Measurements from ENCODE around the gene NHP2.

Gene NHP2

GRCh38 chr5:178113141-178113787 is 40.4 kb downstream of the NHP2 start, which contains the start of gene N4BP3:
N4BP3 (plus strand) TSS chr5:178113532; CDS start chr5:178119584, 6,052 bp downstream.
- peak; percentile 51 for DNase-seq

- DNase-seq: no peak
Observed at GRCh38 chr5:178112545-178112944, 41.1 kb downstream of the NHP2 start.

GRCh38 chr5:178111925-178112324 is 41.8 kb downstream of the NHP2 start:
- peak; percentile 19 for DNase-seq

- DNase-seq: no peak
Observed at GRCh38 chr5:178110511-178110910, 43.2 kb downstream of the NHP2 start.

GRCh38 chr5:178108966-178109365 is 44.7 kb downstream of the NHP2 start:
- no peak for DNase-seq

GRCh38 chr5:178108446-178108845 is 45.2 kb downstream of the NHP2 start:
- no peak for DNase-seq

GRCh38 chr5:178107756-178108310 is 45.9 kb downstream of the NHP2 start:
- DNase-seq: no peak

- no peak for DNase-seq
Observed at GRCh38 chr5:178106556-178107239, 47.0 kb downstream of the NHP2 start.

GRCh38 chr5:178106086-178106485 is 47.6 kb downstream of the NHP2 start:
- DNase-seq: no peak

GRCh38 chr5:178104492-178104891 is 49.2 kb downstream of the NHP2 start:
- DNase-seq: no peak

GRCh38 chr5:178103612-178104011 is 50.1 kb downstream of the NHP2 start:
- DNase-seq: no peak
